Measurements from ENCODE around the gene LCN15. TPM values are rescaled to one million over a fixed set of nuclear protein-coding genes. Genes with fewer than 3 reads are reported as not detected.
"Not testable (repeated sequence)": the region's sequence is repeated elsewhere in the genome, so short reads cannot be mapped to it uniquely, and the experiment has no call there.

The LCN15 gene
- polyA plus RNA-seq, 1 donor (not counting 4 experiments of a cell fraction or from before 2014, with no cell fraction given): not detected

GRCh38 chr9:136785565-136786355 is 21.4 kb upstream of the LCN15 start:
- H3K4me1 ChIP-seq (ENCODE audit: control insufficient read depth, extremely low read depth, insufficient read depth, low read length); H3K9me1 ChIP-seq (ENCODE audit: control insufficient read depth, extremely low read depth, insufficient read depth, low read length): not testable (repeated sequence)

GRCh38 chr9:136784997-136785361 is 20.7 kb upstream of the LCN15 start:
- Histone ChIP-seq H3K27me3 (ENCODE audit: control insufficient read depth, extremely low read depth, insufficient read depth, low read length) (peaks cover 6% of the 10 kb centered on the region), H3K9ac (ENCODE audit: control insufficient read depth, extremely low read depth, insufficient read depth, low read length) (no peak overlapping the region), H2AFZ (ENCODE audit: control insufficient read depth, low read length) (no peak overlapping the region), H3K4me1 (ENCODE audit: control insufficient read depth, extremely low read depth, insufficient read depth, low read length) (peaks cover 2% of the 10 kb centered on the region), H3K4me3 (ENCODE audit: control insufficient read depth in 2 of 3, extremely low read depth in 1 of 3, insufficient read depth in 2 of 3, low read depth in 1 of 3, low read length in 3 of 3) (no peak overlapping the region), H3K9me3 (ENCODE audit: control insufficient read depth, low read depth, low read length) (no peaks in the 10 kb centered on the region), H4K20me1 (ENCODE audit: control insufficient read depth, extremely low read depth, insufficient read depth, low read length) (no peaks in the 10 kb centered on the region), H3K27ac (ENCODE audit: control insufficient read depth, insufficient read depth, low read length) (no peak overlapping the region), H3K36me3 (ENCODE audit: control insufficient read depth in 2 of 2, extremely low read depth in 1 of 2, insufficient read depth in 2 of 2, low read length in 2 of 2) (no peaks in the 10 kb centered on the region), H3K79me2 (ENCODE audit: control insufficient read depth, insufficient read depth, low read length) (no peaks in the 10 kb centered on the region), H3K9me1 (ENCODE audit: control insufficient read depth, extremely low read depth, insufficient read depth, low read length) (no peaks in the 10 kb centered on the region), H3K4me2 (ENCODE audit: control insufficient read depth, extremely low read depth, insufficient read depth, low read depth, low read length) (no peak overlapping the region)
- TF ChIP-seq EZH2 (IDR thresholded peaks at IDR 0.05; ENCODE audit: low read length) (no peak), CTCF (optimal IDR thresholded peaks at IDR 0.05 in 1 of 3, IDR thresholded peaks at IDR 0.05 in 1 of 3, conservative IDR thresholded peaks at IDR 0.05 in 1 of 3; ENCODE audit: extremely low read depth in 1 of 3, insufficient read depth in 2 of 3, low read length in 3 of 3) (no peak)
- dilution Hi-C loops (cut with MboI; ENCODE audit: extremely low pct_ligation_motif_present, low sequenced_read_pairs): no loop called here
- no peak for FAIRE-seq
- DNase-seq (ENCODE audit: low read depth, low spot score): no peak

More at GRCh38 chr9:136785565-136786355, 21.4 kb upstream of the LCN15 start:
- H3K9me3 ChIP-seq (ENCODE audit: control insufficient read depth, low read depth, low read length); dilution Hi-C loops (cut with MboI; ENCODE audit: extremely low pct_ligation_motif_present, low sequenced_read_pairs); FAIRE-seq; H4K20me1 ChIP-seq (ENCODE audit: control insufficient read depth, extremely low read depth, insufficient read depth, low read length); DNase-seq (ENCODE audit: low read depth, low spot score); H3K9ac ChIP-seq (ENCODE audit: control insufficient read depth, extremely low read depth, insufficient read depth, low read length); H3K4me3 ChIP-seq (ENCODE audit: control insufficient read depth in 2 of 3, extremely low read depth in 1 of 3, insufficient read depth in 2 of 3, low read depth in 1 of 3, low read length in 3 of 3); H3K27me3 ChIP-seq (ENCODE audit: control insufficient read depth, extremely low read depth, insufficient read depth, low read length); H3K36me3 ChIP-seq (ENCODE audit: control insufficient read depth in 2 of 2, extremely low read depth in 1 of 2, insufficient read depth in 2 of 2, low read length in 2 of 2); H3K4me2 ChIP-seq (ENCODE audit: control insufficient read depth, extremely low read depth, insufficient read depth, low read depth, low read length); H3K27ac ChIP-seq (ENCODE audit: control insufficient read depth, insufficient read depth, low read length); H2AFZ ChIP-seq (ENCODE audit: control insufficient read depth, low read length); H3K79me2 ChIP-seq (ENCODE audit: control insufficient read depth, insufficient read depth, low read length): not testable (repeated sequence)

Measured in keratinocyte (primary cell).